ENCODE measurements around the gene HEXIM2.
"Not testable (repeated sequence)": the region's sequence is repeated elsewhere in the genome, so short reads cannot be mapped to it uniquely, and the experiment has no call there.

Gene HEXIM2

GRCh38 chr17:45200701-45201100, 39.0 kb downstream of the HEXIM2 start:
- no peak overlapping the region for H3K14ac ChIP-seq (ENCODE audit: low read length in 2 of 2)
- no peak overlapping the region for H3K27ac ChIP-seq (ENCODE audit: low read length, poor library complexity, severe bottlenecking)
- no peaks in the 10 kb centered on the region for H3K36me3 ChIP-seq (ENCODE audit: control insufficient read depth in 1 of 2, insufficient read depth in 2 of 2, low read depth in 1 of 2, low read length in 2 of 2)
- H3K4me1 ChIP-seq (ENCODE audit: control insufficient read depth, insufficient read depth, low read depth, low read length): peaks cover 12% of the 10 kb centered on the region
- no peak overlapping the region for H2BK15ac ChIP-seq (ENCODE audit: low read depth, poor library complexity, severe bottlenecking)
- no peak overlapping the region for H3K23ac ChIP-seq (ENCODE audit: low read length in 2 of 2)
- H2AFZ ChIP-seq (ENCODE audit: low read depth, low read length): no peak overlapping the region
- H4K8ac ChIP-seq (ENCODE audit: low read length): no peak overlapping the region
- WGBS: 38% methylated on average over 8 of the region's 9 CpGs
- no peaks in the 10 kb centered on the region for H3K9me3 ChIP-seq (ENCODE audit: control insufficient read depth, low read length)
- no peak overlapping the region for H2BK120ac ChIP-seq (ENCODE audit: low read depth, low read length)
- no peak overlapping the region for H3K4ac ChIP-seq (ENCODE audit: low read depth in 1 of 2, low read length in 2 of 2)
- DNase-seq: peak; percentile 46
- H3K4me3 ChIP-seq (ENCODE audit: insufficient read depth in 1 of 2, low read depth in 1 of 2, low read length in 2 of 2): no peak overlapping the region
- no peak overlapping the region for H2BK12ac ChIP-seq (ENCODE audit: low read length in 2 of 2)
- H3K27me3 ChIP-seq (ENCODE audit: control insufficient read depth in 1 of 2, insufficient read depth in 1 of 2, low read length in 2 of 2): no peaks in the 10 kb centered on the region
- H3K9ac ChIP-seq (ENCODE audit: low read length): peak overlapping the region; percentile 0
- H3K18ac ChIP-seq (ENCODE audit: low read depth in 1 of 2, low read length in 2 of 2): no peak overlapping the region
- no peak overlapping the region for H2AK5ac ChIP-seq (ENCODE audit: low read length, severe bottlenecking)
- no peak overlapping the region for H2BK5ac ChIP-seq (ENCODE audit: low read depth, low read length, poor library complexity, severe bottlenecking)
- no peak overlapping the region for H4K91ac ChIP-seq (ENCODE audit: low read length)
- H3K79me1 ChIP-seq (replicated peaks; ENCODE audit: low read length, poor library complexity, severe bottlenecking): no peaks in the 10 kb centered on the region
- H3K4me2 ChIP-seq (ENCODE audit: low read length, poor library complexity, severe bottlenecking): no peak overlapping the region

- no peak overlapping the region for H2AK5ac ChIP-seq (ENCODE audit: low read length, severe bottlenecking)
Observed at GRCh38 chr17:45201457-45201856, 39.8 kb downstream of the HEXIM2 start.

DNA sequence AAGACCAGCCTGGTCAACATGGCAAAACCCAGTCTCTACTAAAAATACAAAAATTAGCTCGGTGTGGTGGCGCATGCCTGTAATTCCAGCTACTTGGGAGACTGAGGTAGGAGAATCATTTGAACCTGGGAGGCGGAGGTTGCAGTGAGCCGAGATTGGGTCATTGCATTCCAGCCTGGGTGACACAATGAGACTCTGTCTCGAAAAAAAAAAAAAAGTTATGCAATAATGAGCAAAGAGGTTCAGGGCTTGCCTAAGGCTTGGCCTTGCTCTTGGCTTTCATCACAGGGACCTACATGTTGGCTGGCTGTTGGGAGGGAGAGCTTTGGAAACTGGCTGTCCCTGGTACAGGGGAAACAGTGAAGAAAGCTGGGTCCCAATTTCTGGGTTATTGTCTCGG, 40.2 kb downstream of the HEXIM2 start:
- H2AFZ ChIP-seq (ENCODE audit: low read depth, low read length); H3K14ac ChIP-seq (ENCODE audit: low read length in 2 of 2); H3K4ac ChIP-seq (ENCODE audit: low read depth in 1 of 2, low read length in 2 of 2); H2BK12ac ChIP-seq (ENCODE audit: low read length in 2 of 2); H3K4me3 ChIP-seq (ENCODE audit: insufficient read depth in 1 of 2, low read depth in 1 of 2, low read length in 2 of 2); H3K23ac ChIP-seq (ENCODE audit: low read length in 2 of 2); H3K9me3 ChIP-seq (ENCODE audit: control insufficient read depth, low read length); H3K4me2 ChIP-seq (ENCODE audit: low read length, poor library complexity, severe bottlenecking); H4K91ac ChIP-seq (ENCODE audit: low read length); H2BK5ac ChIP-seq (ENCODE audit: low read depth, low read length, poor library complexity, severe bottlenecking); H2AK5ac ChIP-seq (ENCODE audit: low read length, severe bottlenecking); H3K9ac ChIP-seq (ENCODE audit: low read length); H3K18ac ChIP-seq (ENCODE audit: low read depth in 1 of 2, low read length in 2 of 2); H2BK15ac ChIP-seq (ENCODE audit: low read depth, poor library complexity, severe bottlenecking); H3K27ac ChIP-seq (ENCODE audit: low read length, poor library complexity, severe bottlenecking); H3K79me1 ChIP-seq (replicated peaks; ENCODE audit: low read length, poor library complexity, severe bottlenecking); H2BK120ac ChIP-seq (ENCODE audit: low read depth, low read length); H3K36me3 ChIP-seq (ENCODE audit: control insufficient read depth in 1 of 2, insufficient read depth in 2 of 2, low read depth in 1 of 2, low read length in 2 of 2); H3K27me3 ChIP-seq (ENCODE audit: control insufficient read depth in 1 of 2, insufficient read depth in 1 of 2, low read length in 2 of 2); H4K8ac ChIP-seq (ENCODE audit: low read length): not testable (repeated sequence)
- H3K4me1 ChIP-seq (ENCODE audit: control insufficient read depth, insufficient read depth, low read depth, low read length): peaks cover 12% of the 10 kb centered on the region
- WGBS: 92% methylated on average over 6 of the region's 6 CpGs
- peak; percentile 41 for DNase-seq

More at GRCh38 chr17:45201457-45201856, 39.8 kb downstream of the HEXIM2 start:
- Histone ChIP-seq H3K4me1 (ENCODE audit: control insufficient read depth, insufficient read depth, low read depth, low read length) (peaks cover 12% of the 10 kb centered on the region), H3K79me1 (replicated peaks; ENCODE audit: low read length, poor library complexity, severe bottlenecking) (no peaks in the 10 kb centered on the region), H3K4me2 (ENCODE audit: low read length, poor library complexity, severe bottlenecking) (no peak overlapping the region), H3K27ac (ENCODE audit: low read length, poor library complexity, severe bottlenecking) (no peak overlapping the region), H3K9ac (ENCODE audit: low read length) (no peak overlapping the region), H4K91ac (ENCODE audit: low read length) (no peak overlapping the region), H2BK5ac (ENCODE audit: low read depth, low read length, poor library complexity, severe bottlenecking) (no peak overlapping the region), H3K36me3 (ENCODE audit: control insufficient read depth in 1 of 2, insufficient read depth in 2 of 2, low read depth in 1 of 2, low read length in 2 of 2) (no peaks in the 10 kb centered on the region), H3K27me3 (ENCODE audit: control insufficient read depth in 1 of 2, insufficient read depth in 1 of 2, low read length in 2 of 2) (no peaks in the 10 kb centered on the region), H2BK15ac (ENCODE audit: low read depth, poor library complexity, severe bottlenecking) (no peak overlapping the region), H2BK12ac (ENCODE audit: low read length in 2 of 2) (no peak overlapping the region), H2BK120ac (ENCODE audit: low read depth, low read length) (no peak overlapping the region), H2AFZ (ENCODE audit: low read depth, low read length) (no peak overlapping the region), H3K9me3 (ENCODE audit: control insufficient read depth, low read length) (no peaks in the 10 kb centered on the region), H3K4ac (ENCODE audit: low read depth in 1 of 2, low read length in 2 of 2) (no peak overlapping the region), H3K23ac (ENCODE audit: low read length in 2 of 2) (no peak overlapping the region), H3K18ac (ENCODE audit: low read depth in 1 of 2, low read length in 2 of 2) (no peak overlapping the region), H4K8ac (ENCODE audit: low read length) (no peak overlapping the region), H3K14ac (ENCODE audit: low read length in 2 of 2) (no peak overlapping the region), H3K4me3 (ENCODE audit: insufficient read depth in 1 of 2, low read depth in 1 of 2, low read length in 2 of 2) (peak overlapping the region in 1 of 2 experiments; percentile 16)
- WGBS: 89% methylated on average over 4 of the region's 4 CpGs
- no peak for DNase-seq

DNA sequence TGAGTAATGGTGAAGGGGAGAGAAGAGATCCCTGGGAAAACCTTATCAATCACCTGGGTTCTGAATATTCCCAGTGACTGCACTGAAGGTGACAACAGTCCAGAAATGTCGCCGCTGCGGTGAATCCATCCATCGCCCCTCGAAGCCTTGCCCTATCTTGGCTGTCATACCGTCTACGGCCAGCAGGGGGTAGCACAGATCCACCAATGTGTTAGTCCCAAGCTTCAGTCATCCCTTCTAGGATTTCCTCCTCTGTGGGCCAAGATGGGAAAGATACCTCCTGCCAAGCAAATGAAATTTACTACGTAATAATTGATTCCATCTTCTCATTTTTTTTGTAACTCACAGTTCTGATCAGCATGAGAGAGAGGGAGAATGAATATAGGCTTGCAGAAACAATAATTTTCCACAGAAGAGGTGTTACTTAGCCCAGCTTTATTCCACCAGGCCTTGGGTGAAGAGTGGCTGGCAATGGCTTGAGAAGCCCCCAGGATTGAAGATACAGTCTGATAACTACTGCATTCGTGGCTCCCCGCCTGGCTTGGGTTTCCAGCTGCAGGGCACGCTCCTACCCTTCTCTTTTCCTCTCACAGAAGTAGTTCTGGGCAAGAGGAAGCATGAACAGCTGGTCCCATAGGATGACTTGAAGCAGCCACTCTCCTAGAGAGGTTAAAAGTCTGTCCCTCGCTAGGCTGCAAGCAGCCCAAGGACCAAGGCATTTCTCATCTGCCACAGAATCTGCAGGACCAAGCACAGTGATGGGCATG, 57.4 kb downstream of the HEXIM2 start:
- no peak overlapping the region for H2BK5ac ChIP-seq (ENCODE audit: low read depth, low read length, poor library complexity, severe bottlenecking)
- no peaks in the 10 kb centered on the region for H3K36me3 ChIP-seq (ENCODE audit: control insufficient read depth in 1 of 2, insufficient read depth in 2 of 2, low read depth in 1 of 2, low read length in 2 of 2)
- 9% methylated on average over 11 of the region's 12 CpGs for WGBS
- no peak overlapping the region for H3K4ac ChIP-seq (ENCODE audit: low read depth in 1 of 2, low read length in 2 of 2)
- peak; percentile 77 for DNase-seq
- no peak overlapping the region for H4K8ac ChIP-seq (ENCODE audit: low read length)
- H3K9ac ChIP-seq (ENCODE audit: low read length): no peak overlapping the region
- H3K9me3 ChIP-seq (ENCODE audit: control insufficient read depth, low read length): no peaks in the 10 kb centered on the region
- H2BK12ac ChIP-seq (ENCODE audit: low read length in 2 of 2): no peak overlapping the region
- H3K14ac ChIP-seq (ENCODE audit: low read length in 2 of 2): no peak overlapping the region
- H3K4me3 ChIP-seq (ENCODE audit: insufficient read depth in 1 of 2, low read depth in 1 of 2, low read length in 2 of 2): no peak overlapping the region
- H2AFZ ChIP-seq (ENCODE audit: low read depth, low read length): no peak overlapping the region
- H3K27me3 ChIP-seq (ENCODE audit: control insufficient read depth in 1 of 2, insufficient read depth in 1 of 2, low read length in 2 of 2): peaks cover 18 to 27% of the 10 kb centered on the region in 2 experiments
- no peak overlapping the region for H3K27ac ChIP-seq (ENCODE audit: low read length, poor library complexity, severe bottlenecking)
- no peak overlapping the region for H2BK120ac ChIP-seq (ENCODE audit: low read depth, low read length)
- H2AK5ac ChIP-seq (ENCODE audit: low read length, severe bottlenecking): no peak overlapping the region
- peaks cover 14% of the 10 kb centered on the region for H3K4me1 ChIP-seq (ENCODE audit: control insufficient read depth, insufficient read depth, low read depth, low read length)
- H3K23ac ChIP-seq (ENCODE audit: low read length in 2 of 2): no peak overlapping the region
- H3K79me1 ChIP-seq (replicated peaks; ENCODE audit: low read length, poor library complexity, severe bottlenecking): no peaks in the 10 kb centered on the region
- H4K91ac ChIP-seq (ENCODE audit: low read length): no peak overlapping the region
- H3K18ac ChIP-seq (ENCODE audit: low read depth in 1 of 2, low read length in 2 of 2): no peak overlapping the region
- H3K4me2 ChIP-seq (ENCODE audit: low read length, poor library complexity, severe bottlenecking): peak overlapping the region; percentile 30
- H2BK15ac ChIP-seq (ENCODE audit: low read depth, poor library complexity, severe bottlenecking): no peak overlapping the region
